Measurements from ENCODE around the gene NR1H4.

DNA sequence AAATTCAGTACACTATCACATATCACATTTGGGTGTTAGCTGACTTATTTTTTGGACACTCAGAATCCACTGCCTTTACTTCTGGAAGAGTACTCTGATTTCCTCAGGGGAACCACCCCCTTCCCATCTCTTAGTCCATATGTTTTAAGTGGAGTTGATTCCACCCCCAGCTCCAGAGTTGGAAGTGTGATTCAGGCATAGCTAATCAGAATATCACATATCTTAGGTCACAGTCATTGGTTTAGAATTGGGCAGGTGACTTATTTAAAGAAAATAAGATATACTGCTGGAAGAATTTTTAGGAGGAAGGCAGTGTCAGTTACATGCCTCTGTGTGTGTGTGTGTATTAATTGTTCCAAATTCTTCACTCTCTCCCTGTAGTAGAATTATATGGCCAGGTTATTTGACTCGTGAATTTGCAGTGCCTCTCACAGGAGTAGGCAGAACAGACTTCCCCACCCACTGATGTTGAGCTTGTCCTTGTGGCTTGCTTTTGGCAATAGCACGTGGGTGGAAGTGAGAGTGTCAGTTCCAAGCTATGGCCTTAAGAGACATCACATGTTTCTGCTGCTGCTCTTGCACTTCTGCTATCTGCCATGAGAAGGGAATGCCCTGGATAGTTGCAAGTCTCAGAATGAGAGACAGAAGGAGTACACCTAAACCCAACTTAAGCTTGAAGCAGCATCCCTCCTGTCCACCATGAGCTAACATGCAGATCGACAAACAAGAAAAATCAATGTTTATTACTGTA lies 93.4 kb downstream of the NR1H4 start:
- TF ChIP-seq, protein P1, sequence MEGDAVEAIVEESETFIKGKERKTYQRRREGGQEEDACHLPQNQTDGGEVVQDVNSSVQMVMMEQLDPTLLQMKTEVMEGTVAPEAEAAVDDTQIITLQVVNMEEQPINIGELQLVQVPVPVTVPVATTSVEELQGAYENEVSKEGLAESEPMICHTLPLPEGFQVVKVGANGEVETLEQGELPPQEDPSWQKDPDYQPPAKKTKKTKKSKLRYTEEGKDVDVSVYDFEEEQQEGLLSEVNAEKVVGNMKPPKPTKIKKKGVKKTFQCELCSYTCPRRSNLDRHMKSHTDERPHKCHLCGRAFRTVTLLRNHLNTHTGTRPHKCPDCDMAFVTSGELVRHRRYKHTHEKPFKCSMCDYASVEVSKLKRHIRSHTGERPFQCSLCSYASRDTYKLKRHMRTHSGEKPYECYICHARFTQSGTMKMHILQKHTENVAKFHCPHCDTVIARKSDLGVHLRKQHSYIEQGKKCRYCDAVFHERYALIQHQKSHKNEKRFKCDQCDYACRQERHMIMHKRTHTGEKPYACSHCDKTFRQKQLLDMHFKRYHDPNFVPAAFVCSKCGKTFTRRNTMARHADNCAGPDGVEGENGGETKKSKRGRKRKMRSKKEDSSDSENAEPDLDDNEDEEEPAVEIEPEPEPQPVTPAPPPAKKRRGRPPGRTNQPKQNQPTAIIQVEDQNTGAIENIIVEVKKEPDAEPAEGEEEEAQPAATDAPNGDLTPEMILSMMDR (IDR thresholded peaks at IDR 0.05 in 8 of 11, conservative IDR thresholded peaks at IDR 0.05 in 3 of 11) = no peak
- TF ChIP-seq POLR2A (IDR thresholded peaks at IDR 0.05) (no peak), POLR2AphosphoS5 (IDR thresholded peaks at IDR 0.05) (peak in 1 of 3 donors; percentile 7)

Measured in spleen (tissue), 7 donors.